ENCODE measurements around the gene VIL1. TPM values are rescaled to one million over a fixed set of nuclear protein-coding genes. Genes with fewer than 3 reads are reported as not detected.

The VIL1 gene
- polyA plus RNA-seq, 1 donor (not counting 4 experiments of a cell fraction or from before 2014, with no cell fraction given), result not detected

DNA sequence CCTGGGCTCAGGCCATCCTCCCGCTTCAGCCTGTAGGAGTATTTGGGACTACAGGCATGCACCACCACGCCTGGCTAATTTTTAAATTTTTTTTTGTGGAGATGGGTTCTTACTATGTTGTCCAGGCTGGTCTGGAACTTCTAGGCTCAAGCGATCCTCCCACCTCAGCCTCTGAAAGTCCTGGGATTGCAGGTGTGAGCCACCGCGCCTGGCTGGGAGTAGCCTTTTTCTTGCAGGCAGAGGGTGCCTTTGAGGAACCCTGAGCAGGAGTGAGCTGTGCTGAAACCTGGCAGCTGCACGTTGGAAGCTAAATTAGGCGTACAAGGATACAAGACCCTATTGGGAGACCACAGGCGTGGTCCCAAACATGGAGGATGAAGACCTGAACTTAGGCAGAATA is 11.2 kb upstream of the VIL1 start:
- H3K4me2 ChIP-seq (ENCODE audit: control insufficient read depth, extremely low read depth, insufficient read depth, low read depth, low read length), result no peak overlapping the region
- no peak overlapping the region for H3K9ac ChIP-seq (ENCODE audit: control insufficient read depth, extremely low read depth, insufficient read depth, low read length)
- H4K20me1 ChIP-seq (ENCODE audit: control insufficient read depth, extremely low read depth, insufficient read depth, low read length), result no peaks in the 10 kb centered on the region
- TF ChIP-seq, protein P1, sequence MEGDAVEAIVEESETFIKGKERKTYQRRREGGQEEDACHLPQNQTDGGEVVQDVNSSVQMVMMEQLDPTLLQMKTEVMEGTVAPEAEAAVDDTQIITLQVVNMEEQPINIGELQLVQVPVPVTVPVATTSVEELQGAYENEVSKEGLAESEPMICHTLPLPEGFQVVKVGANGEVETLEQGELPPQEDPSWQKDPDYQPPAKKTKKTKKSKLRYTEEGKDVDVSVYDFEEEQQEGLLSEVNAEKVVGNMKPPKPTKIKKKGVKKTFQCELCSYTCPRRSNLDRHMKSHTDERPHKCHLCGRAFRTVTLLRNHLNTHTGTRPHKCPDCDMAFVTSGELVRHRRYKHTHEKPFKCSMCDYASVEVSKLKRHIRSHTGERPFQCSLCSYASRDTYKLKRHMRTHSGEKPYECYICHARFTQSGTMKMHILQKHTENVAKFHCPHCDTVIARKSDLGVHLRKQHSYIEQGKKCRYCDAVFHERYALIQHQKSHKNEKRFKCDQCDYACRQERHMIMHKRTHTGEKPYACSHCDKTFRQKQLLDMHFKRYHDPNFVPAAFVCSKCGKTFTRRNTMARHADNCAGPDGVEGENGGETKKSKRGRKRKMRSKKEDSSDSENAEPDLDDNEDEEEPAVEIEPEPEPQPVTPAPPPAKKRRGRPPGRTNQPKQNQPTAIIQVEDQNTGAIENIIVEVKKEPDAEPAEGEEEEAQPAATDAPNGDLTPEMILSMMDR (optimal IDR thresholded peaks at IDR 0.05 in 1 of 3, IDR thresholded peaks at IDR 0.05 in 1 of 3, conservative IDR thresholded peaks at IDR 0.05 in 1 of 3; ENCODE audit: extremely low read depth in 1 of 3, insufficient read depth in 2 of 3, low read length in 3 of 3), result no peak
- no peaks in the 10 kb centered on the region for H3K27me3 ChIP-seq (ENCODE audit: control insufficient read depth, extremely low read depth, insufficient read depth, low read length)
- no peaks in the 10 kb centered on the region for H3K9me1 ChIP-seq (ENCODE audit: control insufficient read depth, extremely low read depth, insufficient read depth, low read length)
- FAIRE-seq, result no peak
- no peak for DNase-seq (ENCODE audit: low read depth, low spot score)
- peaks cover 20% of the 10 kb centered on the region for H3K4me1 ChIP-seq (ENCODE audit: control insufficient read depth, extremely low read depth, insufficient read depth, low read length)
- no peaks in the 10 kb centered on the region for H3K9me3 ChIP-seq (ENCODE audit: control insufficient read depth, low read depth, low read length)
- H3K36me3 ChIP-seq (ENCODE audit: control insufficient read depth in 2 of 2, extremely low read depth in 1 of 2, insufficient read depth in 2 of 2, low read length in 2 of 2), result peaks cover 10 to 12% of the 10 kb centered on the region in 2 experiments
- H2AFZ ChIP-seq (ENCODE audit: control insufficient read depth, low read length), result no peak overlapping the region
- H3K27ac ChIP-seq (ENCODE audit: control insufficient read depth, insufficient read depth, low read length), result no peak overlapping the region
- H3K4me3 ChIP-seq (ENCODE audit: control insufficient read depth in 2 of 3, extremely low read depth in 1 of 3, insufficient read depth in 2 of 3, low read depth in 1 of 3, low read length in 3 of 3), result no peak overlapping the region
- H3K79me2 ChIP-seq (ENCODE audit: control insufficient read depth, insufficient read depth, low read length), result peaks cover 2% of the 10 kb centered on the region
- dilution Hi-C loops (cut with MboI; ENCODE audit: extremely low pct_ligation_motif_present, low sequenced_read_pairs), result no loop called here

DNA sequence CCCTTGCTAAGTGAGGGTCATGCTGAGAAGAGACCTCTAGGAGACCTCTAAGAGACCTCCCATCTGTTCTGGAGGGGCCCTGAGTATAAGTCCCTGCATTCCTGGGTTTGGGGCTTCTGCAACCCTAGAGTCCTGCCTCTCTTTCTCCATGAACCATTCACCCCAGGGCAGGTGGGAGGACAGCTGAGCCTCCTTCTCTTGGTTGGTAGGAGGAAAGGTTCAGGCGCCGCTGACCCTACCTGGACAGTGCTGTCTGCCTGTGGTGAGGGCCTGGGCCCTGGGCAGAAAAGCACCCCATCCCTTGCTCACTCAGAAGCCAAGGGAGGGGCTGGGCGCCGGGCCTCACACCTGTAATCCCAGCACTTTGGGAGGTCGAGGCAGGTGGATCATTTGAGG is 604 bp upstream of the VIL1 start:
- H3K36me3 ChIP-seq (ENCODE audit: control insufficient read depth in 2 of 2, extremely low read depth in 1 of 2, insufficient read depth in 2 of 2, low read length in 2 of 2), result no peaks in the 10 kb centered on the region
- no peaks in the 10 kb centered on the region for H3K79me2 ChIP-seq (ENCODE audit: control insufficient read depth, insufficient read depth, low read length)
- H3K27ac ChIP-seq (ENCODE audit: control insufficient read depth, insufficient read depth, low read length), result no peak overlapping the region
- H3K4me2 ChIP-seq (ENCODE audit: control insufficient read depth, extremely low read depth, insufficient read depth, low read depth, low read length), result no peak overlapping the region
- no peaks in the 10 kb centered on the region for H4K20me1 ChIP-seq (ENCODE audit: control insufficient read depth, extremely low read depth, insufficient read depth, low read length)
- DNase-seq (ENCODE audit: low read depth, low spot score) (no peak), FAIRE-seq (no peak)
- no peak overlapping the region for H3K9ac ChIP-seq (ENCODE audit: control insufficient read depth, extremely low read depth, insufficient read depth, low read length)
- no peaks in the 10 kb centered on the region for H3K9me1 ChIP-seq (ENCODE audit: control insufficient read depth, extremely low read depth, insufficient read depth, low read length)
- H3K27me3 ChIP-seq (ENCODE audit: control insufficient read depth, extremely low read depth, insufficient read depth, low read length), result no peaks in the 10 kb centered on the region
- H3K9me3 ChIP-seq (ENCODE audit: control insufficient read depth, low read depth, low read length), result no peaks in the 10 kb centered on the region
- TF ChIP-seq, protein P1 (optimal IDR thresholded peaks at IDR 0.05 in 1 of 3, IDR thresholded peaks at IDR 0.05 in 1 of 3, conservative IDR thresholded peaks at IDR 0.05 in 1 of 3; ENCODE audit: extremely low read depth in 1 of 3, insufficient read depth in 2 of 3, low read length in 3 of 3), result no peak
- TF ChIP-seq EZH2 (IDR thresholded peaks at IDR 0.05; ENCODE audit: low read length), result no peak
- H3K4me1 ChIP-seq (ENCODE audit: control insufficient read depth, extremely low read depth, insufficient read depth, low read length), result peaks cover 4% of the 10 kb centered on the region
- dilution Hi-C loops (cut with MboI; ENCODE audit: extremely low pct_ligation_motif_present, low sequenced_read_pairs), result no loop called here
- H3K4me3 ChIP-seq (ENCODE audit: control insufficient read depth in 2 of 3, extremely low read depth in 1 of 3, insufficient read depth in 2 of 3, low read depth in 1 of 3, low read length in 3 of 3), result no peak overlapping the region
- no peak overlapping the region for H2AFZ ChIP-seq (ENCODE audit: control insufficient read depth, low read length)
